Neural cell (in vitro differentiated cells): ENCODE measurements around the gene CUTC. TPM values are rescaled to one million over a fixed set of nuclear protein-coding genes. Genes with fewer than 3 reads are reported as not detected.

Experiments
- polyA plus RNA-seq: library from polyadenylated mRNA; depleted of rRNA; stranded (reverse); fragments of >200 nt; gene quantifications from 2 replicates; pipeline ENCODE4 v1.2.3, GENCODE V29; 2014

Gene CUTC
- polyA plus RNA-seq, 1 donor from 2014 or later, result 26.2 TPM

Other genes with a start within 250 kb of the CUTC start
- gene NKX2-3, start 199.3 kb upstream of the CUTC start, polyA plus RNA-seq, result not detected in 2 replicates
- 65.7 and 79.9 TPM in 2 replicates for gene SLC25A28, start 111.8 kb upstream of the CUTC start, polyA plus RNA-seq
- gene ENTPD7, start 72.7 kb upstream of the CUTC start, polyA plus RNA-seq, result 4.1 and 4.7 TPM in 2 replicates
- 42.3 and 43.7 TPM in 2 replicates for gene COX15, start 107 bp upstream of the CUTC start, polyA plus RNA-seq
- 2.0 and 3.4 TPM in 2 replicates for gene ABCC2, start 50.4 kb downstream of the CUTC start, polyA plus RNA-seq